Epithelial cell of proximal tubule (primary cell): ENCODE data around the gene TRMT112. TPM values are rescaled to one million over a fixed set of nuclear protein-coding genes. Genes with fewer than 3 reads are reported as not detected.

ENCODE experiments used
- DNase-seq: peaks from one replicate; pipeline ENCODE4 v3.0.0-alpha.2; 2011; ENCODE audit warnings: low read depth
- H3K4me3 ChIP-seq: 2 replicates; pipeline ENCODE4 v1.5.1; 2011; ENCODE audit warnings: low read depth, mild to moderate bottlenecking, low read length
- total RNA-seq: library from RNA; depleted of rRNA; stranded (reverse); fragments of >200 nt; gene quantifications from 2 replicates; pipeline ENCODE4 v1.2.3, GENCODE V29; 2015
- TF ChIP-seq, protein P1 (sequence below): conservative IDR thresholded peaks from 2 replicates; pipeline ENCODE4 v1.5.1; 2012; ENCODE audit warnings: low read depth, mild to moderate bottlenecking, low read length

TRMT112 gene
- total RNA-seq, 1 donor from 2014 or later = 470 TPM

DNA sequence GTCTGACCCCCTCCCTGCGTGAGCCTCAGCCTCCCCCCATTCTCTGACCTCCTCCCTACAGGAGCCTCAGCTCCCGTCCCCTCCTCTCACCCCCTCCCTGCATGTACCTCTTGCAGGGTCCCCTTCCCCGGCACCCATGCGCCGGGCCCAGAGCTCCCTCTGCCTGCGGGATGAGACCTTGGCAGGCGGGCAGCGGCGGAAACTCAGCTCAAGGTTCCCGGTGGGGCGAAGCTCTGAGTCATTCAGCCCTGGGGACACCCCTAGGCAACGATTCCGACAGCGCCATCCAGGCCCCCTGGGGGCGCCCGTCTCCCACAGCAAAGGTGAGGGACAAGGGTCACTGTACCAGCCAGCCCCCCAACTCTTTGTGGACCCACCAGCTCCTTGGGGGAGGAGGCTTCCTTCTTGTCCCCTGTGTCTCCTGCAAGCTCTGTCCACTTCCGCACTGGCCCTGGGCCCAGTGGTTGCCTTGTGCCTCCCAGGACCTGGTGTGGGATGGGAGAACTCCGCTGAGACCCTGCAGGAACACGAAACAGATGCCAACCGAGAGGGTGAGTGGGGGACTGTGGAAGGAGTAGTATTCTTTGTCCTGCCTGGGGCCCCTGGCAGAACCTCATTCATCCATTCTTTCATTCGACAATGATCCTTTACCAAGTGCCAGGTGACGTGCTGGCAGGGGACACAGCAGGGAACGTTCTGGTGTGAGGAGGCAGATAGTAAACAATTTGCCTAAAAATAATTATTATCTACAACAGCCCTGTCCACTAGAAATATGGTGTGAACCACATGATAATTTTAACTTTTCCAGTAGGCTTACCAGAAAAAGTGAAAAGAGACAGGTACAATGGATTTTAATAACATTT, 38.0 kb upstream of the TRMT112 start:
- H3K4me3 ChIP-seq = peak overlapping the region; percentile 55
- TF ChIP-seq, protein P1, sequence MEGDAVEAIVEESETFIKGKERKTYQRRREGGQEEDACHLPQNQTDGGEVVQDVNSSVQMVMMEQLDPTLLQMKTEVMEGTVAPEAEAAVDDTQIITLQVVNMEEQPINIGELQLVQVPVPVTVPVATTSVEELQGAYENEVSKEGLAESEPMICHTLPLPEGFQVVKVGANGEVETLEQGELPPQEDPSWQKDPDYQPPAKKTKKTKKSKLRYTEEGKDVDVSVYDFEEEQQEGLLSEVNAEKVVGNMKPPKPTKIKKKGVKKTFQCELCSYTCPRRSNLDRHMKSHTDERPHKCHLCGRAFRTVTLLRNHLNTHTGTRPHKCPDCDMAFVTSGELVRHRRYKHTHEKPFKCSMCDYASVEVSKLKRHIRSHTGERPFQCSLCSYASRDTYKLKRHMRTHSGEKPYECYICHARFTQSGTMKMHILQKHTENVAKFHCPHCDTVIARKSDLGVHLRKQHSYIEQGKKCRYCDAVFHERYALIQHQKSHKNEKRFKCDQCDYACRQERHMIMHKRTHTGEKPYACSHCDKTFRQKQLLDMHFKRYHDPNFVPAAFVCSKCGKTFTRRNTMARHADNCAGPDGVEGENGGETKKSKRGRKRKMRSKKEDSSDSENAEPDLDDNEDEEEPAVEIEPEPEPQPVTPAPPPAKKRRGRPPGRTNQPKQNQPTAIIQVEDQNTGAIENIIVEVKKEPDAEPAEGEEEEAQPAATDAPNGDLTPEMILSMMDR = peak; percentile 86
- no peak for DNase-seq

DNA sequence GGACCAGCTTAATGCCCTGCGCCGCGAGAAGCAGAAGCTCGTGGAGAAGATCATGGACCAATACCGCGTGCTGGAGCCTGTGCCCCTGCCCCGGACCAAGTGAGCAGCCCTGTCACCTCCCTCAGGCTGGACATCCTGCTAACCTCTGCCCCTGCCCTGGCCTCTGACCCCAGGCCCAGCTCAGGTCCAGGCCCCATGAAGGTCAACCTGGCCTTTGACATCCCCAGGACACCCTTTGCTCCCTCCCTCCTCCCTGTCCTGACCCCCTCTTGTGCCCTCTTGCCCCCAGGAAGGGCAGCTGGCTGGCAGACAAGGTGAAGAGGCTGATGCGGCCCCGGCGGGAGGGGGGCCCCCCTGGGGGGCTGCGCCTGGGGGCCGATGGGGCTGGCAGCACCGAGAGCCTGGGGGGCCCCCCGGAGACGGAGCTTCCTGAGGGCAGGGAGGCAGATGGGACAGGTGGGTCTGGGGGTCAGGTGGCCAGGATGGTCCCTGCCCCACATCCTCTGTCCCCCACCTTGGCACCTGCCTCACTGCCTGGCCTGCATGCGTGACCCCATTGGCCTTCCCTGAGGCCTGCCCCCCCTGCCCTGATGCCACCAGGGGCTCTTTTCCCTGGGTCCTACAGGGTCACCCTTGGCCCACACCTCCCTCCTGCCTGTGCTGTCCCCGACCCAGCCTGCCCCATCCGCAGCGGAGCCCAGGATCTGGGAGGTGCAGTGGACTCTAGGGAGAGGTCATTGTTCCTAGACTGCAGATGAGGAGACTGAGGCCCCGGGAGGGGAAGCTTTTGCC, 36.6 kb upstream of the TRMT112 start:
- no peak for DNase-seq
- H3K4me3 ChIP-seq = no peak overlapping the region
- TF ChIP-seq, protein P1 = no peak

DNA sequence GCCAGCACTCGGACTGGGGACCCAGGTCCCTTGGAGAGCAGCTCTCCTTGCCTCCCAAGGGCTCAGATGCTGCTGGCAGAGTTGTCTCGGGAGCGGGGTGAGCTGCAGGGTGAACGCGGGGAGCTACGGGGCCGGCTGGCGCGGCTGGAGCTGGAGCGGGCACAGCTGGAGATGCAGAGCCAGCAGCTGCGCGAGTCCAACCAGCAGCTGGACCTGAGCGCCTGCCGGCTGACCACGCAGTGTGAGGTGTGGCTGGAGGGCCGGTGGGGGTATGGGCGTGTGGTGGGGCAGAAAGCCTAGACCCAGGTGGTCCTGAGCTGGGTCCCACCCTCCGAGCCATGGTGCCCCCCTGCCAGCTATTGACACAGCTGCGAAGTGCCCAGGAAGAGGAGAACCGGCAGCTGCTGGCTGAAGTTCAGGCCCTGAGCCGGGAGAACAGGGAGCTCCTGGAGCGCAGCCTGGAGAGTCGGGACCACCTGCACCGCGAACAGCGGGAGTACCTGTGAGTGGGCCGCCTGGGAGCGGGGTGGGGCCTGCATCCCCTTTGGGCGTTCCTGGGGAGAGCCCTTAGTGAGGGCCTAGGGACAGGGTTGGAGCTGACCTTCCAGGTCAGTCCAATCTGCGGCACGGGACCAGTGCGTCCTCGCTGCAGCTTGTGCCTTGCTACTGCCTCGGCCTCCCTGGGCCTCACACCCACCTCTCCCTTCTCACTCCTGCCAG, 35.8 kb upstream of the TRMT112 start:
- no peak for DNase-seq
- H3K4me3 ChIP-seq = no peak overlapping the region
- TF ChIP-seq, protein P1 = no peak

- TF ChIP-seq, protein P1 = no peak
- H3K4me3 ChIP-seq = no peak overlapping the region
- DNase-seq = no peak
Observed at GRCh38 chr11:64352099-64352994, 35.0 kb upstream of the TRMT112 start.

DNA sequence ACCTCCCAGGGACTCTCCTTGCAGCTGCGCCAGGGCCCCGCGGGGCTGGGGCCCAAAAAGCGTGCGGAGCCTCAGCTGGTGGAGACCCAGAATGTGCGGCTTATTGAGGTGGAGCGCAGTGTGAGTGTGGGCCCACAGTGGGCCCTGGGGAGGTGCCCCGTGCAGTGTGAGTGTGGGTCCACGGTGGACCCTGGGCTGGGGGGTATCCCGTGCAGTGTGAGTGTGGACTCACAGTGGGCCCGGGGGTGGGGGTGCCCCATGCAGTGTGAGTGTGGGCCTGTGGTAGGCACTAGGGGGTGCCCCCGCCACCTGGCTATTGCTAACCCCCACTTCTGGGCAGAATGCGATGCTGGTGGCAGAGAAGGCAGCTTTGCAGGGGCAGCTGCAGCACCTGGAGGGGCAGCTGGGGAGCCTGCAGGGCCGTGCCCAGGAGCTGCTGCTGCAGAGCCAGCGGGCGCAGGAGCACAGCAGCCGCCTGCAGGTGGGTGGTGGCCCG, 33.8 kb upstream of the TRMT112 start:
- TF ChIP-seq, protein P1 = no peak
- no peak overlapping the region for H3K4me3 ChIP-seq
- no peak for DNase-seq

GRCh38 chr11:64349404-64349803, 32.0 kb upstream of the TRMT112 start:
- TF ChIP-seq, protein P1 = no peak
- H3K4me3 ChIP-seq = no peak overlapping the region
- DNase-seq = no peak
